ENCODE results near the gene TMC5. TPM values are rescaled to one million over a fixed set of nuclear protein-coding genes. Genes with fewer than 3 reads are reported as not detected.

TMC5 gene
- total and polyA plus RNA-seq, 2 of the 8 experiments (the other 6 are each of a cell fraction or from before 2014, with no cell fraction given) = 1.6 to 1.8 TPM

DNA sequence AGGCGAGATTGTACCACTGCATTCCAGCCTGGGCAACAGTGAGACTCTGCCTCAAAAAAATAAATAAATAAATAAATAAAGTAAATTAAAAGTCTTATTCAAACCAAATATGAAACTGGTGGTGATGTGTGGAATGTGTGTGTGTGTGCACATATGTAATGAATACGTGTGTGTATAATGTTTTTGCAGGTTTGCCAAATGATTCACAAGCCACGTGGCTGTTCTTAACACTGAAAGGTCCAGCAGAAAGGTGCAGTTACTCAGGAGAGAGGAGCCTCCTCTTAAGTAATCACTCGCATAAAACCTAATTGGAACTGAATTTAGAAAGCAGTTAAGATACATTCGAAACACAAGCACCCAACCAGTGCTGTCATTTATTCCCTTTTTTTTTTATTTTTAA is 81.3 kb downstream of the TMC5 start (continued):
- TF ChIP-seq, protein P1, sequence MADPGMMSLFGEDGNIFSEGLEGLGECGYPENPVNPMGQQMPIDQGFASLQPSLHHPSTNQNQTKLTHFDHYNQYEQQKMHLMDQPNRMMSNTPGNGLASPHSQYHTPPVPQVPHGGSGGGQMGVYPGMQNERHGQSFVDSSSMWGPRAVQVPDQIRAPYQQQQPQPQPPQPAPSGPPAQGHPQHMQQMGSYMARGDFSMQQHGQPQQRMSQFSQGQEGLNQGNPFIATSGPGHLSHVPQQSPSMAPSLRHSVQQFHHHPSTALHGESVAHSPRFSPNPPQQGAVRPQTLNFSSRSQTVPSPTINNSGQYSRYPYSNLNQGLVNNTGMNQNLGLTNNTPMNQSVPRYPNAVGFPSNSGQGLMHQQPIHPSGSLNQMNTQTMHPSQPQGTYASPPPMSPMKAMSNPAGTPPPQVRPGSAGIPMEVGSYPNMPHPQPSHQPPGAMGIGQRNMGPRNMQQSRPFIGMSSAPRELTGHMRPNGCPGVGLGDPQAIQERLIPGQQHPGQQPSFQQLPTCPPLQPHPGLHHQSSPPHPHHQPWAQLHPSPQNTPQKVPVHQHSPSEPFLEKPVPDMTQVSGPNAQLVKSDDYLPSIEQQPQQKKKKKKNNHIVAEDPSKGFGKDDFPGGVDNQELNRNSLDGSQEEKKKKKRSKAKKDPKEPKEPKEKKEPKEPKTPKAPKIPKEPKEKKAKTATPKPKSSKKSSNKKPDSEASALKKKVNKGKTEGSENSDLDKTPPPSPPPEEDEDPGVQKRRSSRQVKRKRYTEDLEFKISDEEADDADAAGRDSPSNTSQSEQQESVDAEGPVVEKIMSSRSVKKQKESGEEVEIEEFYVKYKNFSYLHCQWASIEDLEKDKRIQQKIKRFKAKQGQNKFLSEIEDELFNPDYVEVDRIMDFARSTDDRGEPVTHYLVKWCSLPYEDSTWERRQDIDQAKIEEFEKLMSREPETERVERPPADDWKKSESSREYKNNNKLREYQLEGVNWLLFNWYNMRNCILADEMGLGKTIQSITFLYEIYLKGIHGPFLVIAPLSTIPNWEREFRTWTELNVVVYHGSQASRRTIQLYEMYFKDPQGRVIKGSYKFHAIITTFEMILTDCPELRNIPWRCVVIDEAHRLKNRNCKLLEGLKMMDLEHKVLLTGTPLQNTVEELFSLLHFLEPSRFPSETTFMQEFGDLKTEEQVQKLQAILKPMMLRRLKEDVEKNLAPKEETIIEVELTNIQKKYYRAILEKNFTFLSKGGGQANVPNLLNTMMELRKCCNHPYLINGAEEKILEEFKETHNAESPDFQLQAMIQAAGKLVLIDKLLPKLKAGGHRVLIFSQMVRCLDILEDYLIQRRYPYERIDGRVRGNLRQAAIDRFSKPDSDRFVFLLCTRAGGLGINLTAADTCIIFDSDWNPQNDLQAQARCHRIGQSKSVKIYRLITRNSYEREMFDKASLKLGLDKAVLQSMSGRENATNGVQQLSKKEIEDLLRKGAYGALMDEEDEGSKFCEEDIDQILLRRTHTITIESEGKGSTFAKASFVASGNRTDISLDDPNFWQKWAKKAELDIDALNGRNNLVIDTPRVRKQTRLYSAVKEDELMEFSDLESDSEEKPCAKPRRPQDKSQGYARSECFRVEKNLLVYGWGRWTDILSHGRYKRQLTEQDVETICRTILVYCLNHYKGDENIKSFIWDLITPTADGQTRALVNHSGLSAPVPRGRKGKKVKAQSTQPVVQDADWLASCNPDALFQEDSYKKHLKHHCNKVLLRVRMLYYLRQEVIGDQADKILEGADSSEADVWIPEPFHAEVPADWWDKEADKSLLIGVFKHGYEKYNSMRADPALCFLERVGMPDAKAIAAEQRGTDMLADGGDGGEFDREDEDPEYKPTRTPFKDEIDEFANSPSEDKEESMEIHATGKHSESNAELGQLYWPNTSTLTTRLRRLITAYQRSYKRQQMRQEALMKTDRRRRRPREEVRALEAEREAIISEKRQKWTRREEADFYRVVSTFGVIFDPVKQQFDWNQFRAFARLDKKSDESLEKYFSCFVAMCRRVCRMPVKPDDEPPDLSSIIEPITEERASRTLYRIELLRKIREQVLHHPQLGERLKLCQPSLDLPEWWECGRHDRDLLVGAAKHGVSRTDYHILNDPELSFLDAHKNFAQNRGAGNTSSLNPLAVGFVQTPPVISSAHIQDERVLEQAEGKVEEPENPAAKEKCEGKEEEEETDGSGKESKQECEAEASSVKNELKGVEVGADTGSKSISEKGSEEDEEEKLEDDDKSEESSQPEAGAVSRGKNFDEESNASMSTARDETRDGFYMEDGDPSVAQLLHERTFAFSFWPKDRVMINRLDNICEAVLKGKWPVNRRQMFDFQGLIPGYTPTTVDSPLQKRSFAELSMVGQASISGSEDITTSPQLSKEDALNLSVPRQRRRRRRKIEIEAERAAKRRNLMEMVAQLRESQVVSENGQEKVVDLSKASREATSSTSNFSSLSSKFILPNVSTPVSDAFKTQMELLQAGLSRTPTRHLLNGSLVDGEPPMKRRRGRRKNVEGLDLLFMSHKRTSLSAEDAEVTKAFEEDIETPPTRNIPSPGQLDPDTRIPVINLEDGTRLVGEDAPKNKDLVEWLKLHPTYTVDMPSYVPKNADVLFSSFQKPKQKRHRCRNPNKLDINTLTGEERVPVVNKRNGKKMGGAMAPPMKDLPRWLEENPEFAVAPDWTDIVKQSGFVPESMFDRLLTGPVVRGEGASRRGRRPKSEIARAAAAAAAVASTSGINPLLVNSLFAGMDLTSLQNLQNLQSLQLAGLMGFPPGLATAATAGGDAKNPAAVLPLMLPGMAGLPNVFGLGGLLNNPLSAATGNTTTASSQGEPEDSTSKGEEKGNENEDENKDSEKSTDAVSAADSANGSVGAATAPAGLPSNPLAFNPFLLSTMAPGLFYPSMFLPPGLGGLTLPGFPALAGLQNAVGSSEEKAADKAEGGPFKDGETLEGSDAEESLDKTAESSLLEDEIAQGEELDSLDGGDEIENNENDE (IDR thresholded peaks at IDR 0.05; ENCODE audit: insufficient replicate concordance, low read length) = no peak
- TF ChIP-seq SUZ12 (IDR thresholded peaks at IDR 0.05; ENCODE audit: low read length) (no peak), HDAC2 (IDR thresholded peaks at IDR 0.05; ENCODE audit: borderline replicate concordance in 1 of 2, low read depth in 2 of 2, low read length in 2 of 2) (no peak), CHD2 (IDR thresholded peaks at IDR 0.05; ENCODE audit: low read length) (no peak), YY1 (IDR thresholded peaks at IDR 0.05; ENCODE audit: low read depth, low read length) (no peak), CBX5 (IDR thresholded peaks at IDR 0.05; ENCODE audit: low read depth, low read length) (no peak), CBX8 (IDR thresholded peaks at IDR 0.05; ENCODE audit: borderline replicate concordance, low read depth, low read length) (no peak), TAF7 (optimal IDR thresholded peaks at IDR 0.05; ENCODE audit: borderline replicate concordance, low read depth, low read length) (no peak), TEAD4 (IDR thresholded peaks at IDR 0.05; ENCODE audit: low read depth, low read length) (no peak)
- TF ChIP-seq, protein P2, sequence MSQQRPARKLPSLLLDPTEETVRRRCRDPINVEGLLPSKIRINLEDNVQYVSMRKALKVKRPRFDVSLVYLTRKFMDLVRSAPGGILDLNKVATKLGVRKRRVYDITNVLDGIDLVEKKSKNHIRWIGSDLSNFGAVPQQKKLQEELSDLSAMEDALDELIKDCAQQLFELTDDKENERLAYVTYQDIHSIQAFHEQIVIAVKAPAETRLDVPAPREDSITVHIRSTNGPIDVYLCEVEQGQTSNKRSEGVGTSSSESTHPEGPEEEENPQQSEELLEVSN (IDR thresholded peaks at IDR 0.05) = no peak
